ENCODE data around the gene ACSS1.

DNA sequence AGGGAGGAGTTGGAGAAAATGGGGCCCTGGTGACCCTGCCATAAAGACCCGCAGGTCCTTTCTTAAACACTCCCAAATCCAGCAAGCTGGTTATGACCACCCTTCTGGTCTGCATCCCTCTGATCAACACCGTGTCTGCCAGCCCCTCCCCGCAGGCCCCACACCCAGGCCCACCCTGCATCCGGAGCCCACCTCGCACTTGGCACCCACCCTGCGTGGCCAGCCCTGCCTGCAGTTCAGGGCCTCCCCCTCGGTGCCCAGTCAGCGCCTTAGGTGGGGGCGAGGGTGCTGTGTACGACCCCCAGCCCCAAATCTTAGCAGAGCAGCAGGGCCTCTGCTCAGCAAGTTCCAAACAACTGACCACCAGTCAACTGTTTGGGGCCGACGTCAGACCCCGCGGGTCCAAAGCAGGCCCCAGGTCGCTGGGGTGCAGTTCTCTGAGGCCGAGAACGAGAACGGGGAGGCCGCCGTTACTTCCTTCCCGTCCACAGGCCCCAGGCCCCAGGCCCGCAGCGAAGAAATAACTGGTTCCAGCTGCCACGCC is 1.2 kb downstream of the ACSS1 start:
- TF ChIP-seq, protein P1, sequence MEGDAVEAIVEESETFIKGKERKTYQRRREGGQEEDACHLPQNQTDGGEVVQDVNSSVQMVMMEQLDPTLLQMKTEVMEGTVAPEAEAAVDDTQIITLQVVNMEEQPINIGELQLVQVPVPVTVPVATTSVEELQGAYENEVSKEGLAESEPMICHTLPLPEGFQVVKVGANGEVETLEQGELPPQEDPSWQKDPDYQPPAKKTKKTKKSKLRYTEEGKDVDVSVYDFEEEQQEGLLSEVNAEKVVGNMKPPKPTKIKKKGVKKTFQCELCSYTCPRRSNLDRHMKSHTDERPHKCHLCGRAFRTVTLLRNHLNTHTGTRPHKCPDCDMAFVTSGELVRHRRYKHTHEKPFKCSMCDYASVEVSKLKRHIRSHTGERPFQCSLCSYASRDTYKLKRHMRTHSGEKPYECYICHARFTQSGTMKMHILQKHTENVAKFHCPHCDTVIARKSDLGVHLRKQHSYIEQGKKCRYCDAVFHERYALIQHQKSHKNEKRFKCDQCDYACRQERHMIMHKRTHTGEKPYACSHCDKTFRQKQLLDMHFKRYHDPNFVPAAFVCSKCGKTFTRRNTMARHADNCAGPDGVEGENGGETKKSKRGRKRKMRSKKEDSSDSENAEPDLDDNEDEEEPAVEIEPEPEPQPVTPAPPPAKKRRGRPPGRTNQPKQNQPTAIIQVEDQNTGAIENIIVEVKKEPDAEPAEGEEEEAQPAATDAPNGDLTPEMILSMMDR (conservative IDR thresholded peaks at IDR 0.05), result no peak
- TF ChIP-seq EZH2 (IDR thresholded peaks at IDR 0.05; ENCODE audit: low read depth), result no peak
